GM21526 (cell line): ENCODE measurements around the gene STK32A.
"Not testable (repeated sequence)": the region's sequence is repeated elsewhere in the genome, so short reads cannot be mapped to it uniquely, and the experiment has no call there.

Experiments
- ATAC-seq: cut with Tn5 transposase; IDR thresholded peaks from one replicate; pipeline ENCODE4 v1.9.1; 2021; ENCODE audit warnings: moderate library complexity; ENCODE audit not compliant: unreplicated experiment, low FRiP score

Gene STK32A

GRCh38 chr5:147234825-147235635, at the start of gene STK32A:
Gene STK32A (plus strand): TSS chr5:147235026. CDS start chr5:147239635, 4,609 bp downstream.
- ATAC-seq: no peak

- ATAC-seq: no peak
Measured at GRCh38 chr5:147187099-147187540, 47.7 kb upstream of the STK32A start.

GRCh38 chr5:147188200-147189108, 46.4 kb upstream of the STK32A start:
- ATAC-seq: peak; percentile 91

GRCh38 chr5:147189109-147189424, 45.8 kb upstream of the STK32A start:
- ATAC-seq: peak; percentile 18

GRCh38 chr5:147190331-147190730, 44.5 kb upstream of the STK32A start:
- ATAC-seq: no peak

GRCh38 chr5:147193123-147193522, 41.7 kb upstream of the STK32A start:
- no peak for ATAC-seq

- ATAC-seq: no peak
Measured at GRCh38 chr5:147200004-147200403, 34.8 kb upstream of the STK32A start.

- no peak for ATAC-seq
Measured at GRCh38 chr5:147203213-147203612, 31.6 kb upstream of the STK32A start.

GRCh38 chr5:147204576-147204975, 30.2 kb upstream of the STK32A start:
- ATAC-seq: no peak

- no peak for ATAC-seq
Measured at GRCh38 chr5:147208134-147208533, 26.7 kb upstream of the STK32A start.

- ATAC-seq: no peak
Measured at GRCh38 chr5:147216552-147217154, 18.2 kb upstream of the STK32A start.

- no peak for ATAC-seq
Measured at GRCh38 chr5:147223343-147223742, 11.5 kb upstream of the STK32A start.

GRCh38 chr5:147223948-147224791, 10.7 kb upstream of the STK32A start:
- ATAC-seq: peak; percentile 59

GRCh38 chr5:147225938-147226337, 8.9 kb upstream of the STK32A start:
- ATAC-seq: no peak

- ATAC-seq: no peak
Measured at GRCh38 chr5:147226512-147226911, 8.3 kb upstream of the STK32A start.

GRCh38 chr5:147234239-147234824, 494 bp upstream of the STK32A start:
- ATAC-seq: no peak

GRCh38 chr5:147240266-147240985, 5.6 kb downstream of the STK32A start:
- no peak for ATAC-seq

- ATAC-seq: not testable (repeated sequence)
Measured at GRCh38 chr5:147243238-147243637, 8.4 kb downstream of the STK32A start.
